ENCODE measurements around the gene DLGAP4. TPM values are rescaled to one million over a fixed set of nuclear protein-coding genes. Genes with fewer than 3 reads are reported as not detected.

The DLGAP4 gene
- total and polyA plus RNA-seq, 2 of the 13 experiments (the other 11 are each of a cell fraction or from before 2014, with no cell fraction given): 15.2 to 26.7 TPM

GRCh38 chr20:36439731-36440072 lies 133.6 kb downstream of the DLGAP4 start (continued):
- TF ChIP-seq MXD3 (CRISPR knock-in tag; IDR thresholded peaks at IDR 0.05): no peak
- TF ChIP-seq RFX1 (IDR thresholded peaks at IDR 0.05): no peak
- no peak for TF ChIP-seq PATZ1 (CRISPR knock-in tag; IDR thresholded peaks at IDR 0.05)
- no peak for TF ChIP-seq LCORL (IDR thresholded peaks at IDR 0.05)
- 0 out of 2 replicates have a peak, but pooled peaks have one; percentile 35 for TF ChIP-seq LCORL (CRISPR knock-in tag; IDR thresholded peaks at IDR 0.05)
- no peak for TF ChIP-seq ZNF276 (CRISPR knock-in tag; IDR thresholded peaks at IDR 0.05; ENCODE audit: low read depth)
- TF ChIP-seq ZNF280B (CRISPR knock-in tag; IDR thresholded peaks at IDR 0.05; ENCODE audit: borderline replicate concordance): 0 out of 2 replicates have a peak, but pooled peaks have one; percentile 38
- no peak for TF ChIP-seq ZNF264 (CRISPR knock-in tag; IDR thresholded peaks at IDR 0.05)
- no peak for TF ChIP-seq HOXA5 (CRISPR knock-in tag; IDR thresholded peaks at IDR 0.05)
- TF ChIP-seq ZNF747 (CRISPR knock-in tag; IDR thresholded peaks at IDR 0.05; ENCODE audit: borderline replicate concordance): peak; percentile 48; the same call in 1 of the 2 replicates
- peak; percentile 18; the same call in 1 of the 2 replicates for TF ChIP-seq MXD1 (CRISPR knock-in tag; IDR thresholded peaks at IDR 0.05)

All from HepG2 (cell line).